HepG2 (cell line): ENCODE results near the gene NPPA. TPM values are rescaled to one million over a fixed set of nuclear protein-coding genes. Genes with fewer than 3 reads are reported as not detected.

ENCODE experiments used
- BRF2 ChIP-seq: sonication (generic); formaldehyde crosslinking; IDR thresholded peaks from 2 replicates; pipeline ENCODE4 v1.8.1; 2022; ENCODE audit warnings: mild to moderate bottlenecking, missing genetic modification reagents
- DBP ChIP-seq: sonication (generic); formaldehyde crosslinking; IDR thresholded peaks from 2 replicates; pipeline ENCODE4 v1.4.0; 2020; ENCODE audit warnings: missing genetic modification reagents; ENCODE audit errors: not compliant biosample characterization
- DDIT3 ChIP-seq: sonication (generic); formaldehyde crosslinking; IDR thresholded peaks from 2 replicates; pipeline ENCODE4 v1.4.0; 2020; ENCODE audit warnings: mild to moderate bottlenecking, missing genetic modification reagents
- EED ChIP-seq: sonication (generic); formaldehyde crosslinking; IDR thresholded peaks from 2 replicates; pipeline ENCODE4 v1.5.0; 2020; ENCODE audit warnings: mild to moderate bottlenecking, missing genetic modification reagents
- ELF4 ChIP-seq: sonication (generic); formaldehyde crosslinking; IDR thresholded peaks from 2 replicates; pipeline ENCODE4 v1.5.0; 2020; ENCODE audit warnings: missing genetic modification reagents, mild to moderate bottlenecking, moderate library complexity, borderline replicate concordance
- GATAD2A ChIP-seq: IDR thresholded peaks from 2 replicates; pipeline ENCODE4 v1.6.1; 2016
- HDAC2 ChIP-seq: sonication (generic); formaldehyde crosslinking; IDR thresholded peaks from 2 replicates; pipeline ENCODE4 v1.4.0; 2020; ENCODE audit warnings: missing genetic modification reagents
- KAT7 ChIP-seq: IDR thresholded peaks from 2 replicates; pipeline ENCODE4 v1.6.1; 2018; ENCODE audit warnings: borderline replicate concordance, missing compliant biosample characterization
- KDM2A ChIP-seq: sonication (generic); formaldehyde crosslinking; IDR thresholded peaks from 2 replicates; pipeline ENCODE4 v1.4.0; 2020; ENCODE audit warnings: low read depth, missing genetic modification reagents, borderline replicate concordance
- MYC ChIP-seq: sonication (generic); formaldehyde crosslinking; IDR thresholded peaks from 2 replicates; pipeline ENCODE4 v1.9.0; 2021; ENCODE audit warnings: missing genetic modification reagents, borderline replicate concordance
- PATZ1 ChIP-seq: sonication (generic); formaldehyde crosslinking; IDR thresholded peaks from 2 replicates; pipeline ENCODE4 v1.4.0; 2020; ENCODE audit warnings: missing genetic modification reagents
- PAXIP1 ChIP-seq: sonication (generic); formaldehyde crosslinking; conservative IDR thresholded peaks from 2 replicates; pipeline ENCODE4 v1.4.0; 2020; ENCODE audit warnings: mild to moderate bottlenecking, missing genetic modification reagents, moderate library complexity
- PITX1 ChIP-seq: sonication (generic); formaldehyde crosslinking; IDR thresholded peaks from 2 replicates; pipeline ENCODE4 v1.5.1; 2020; ENCODE audit warnings: mild to moderate bottlenecking, missing genetic modification reagents
- TOE1 ChIP-seq: sonication (generic); formaldehyde crosslinking; IDR thresholded peaks from 2 replicates; pipeline ENCODE4 v1.4.0; 2020; ENCODE audit warnings: mild to moderate bottlenecking, missing genetic modification reagents
- ZNF770 ChIP-seq: sonication (generic); formaldehyde crosslinking; IDR thresholded peaks from 2 replicates; pipeline ENCODE4 v1.5.0; 2020; ENCODE audit warnings: mild to moderate bottlenecking, missing genetic modification reagents
- ZNF83 ChIP-seq: sonication (generic); formaldehyde crosslinking; IDR thresholded peaks from 2 replicates; pipeline ENCODE4 v1.4.0; 2020; ENCODE audit warnings: missing genetic modification reagents, mild to moderate bottlenecking, borderline replicate concordance
- polyA plus RNA-seq, 8 experiments: library from polyadenylated mRNA; depleted of rRNA in 3 of 8; stranded (reverse) in 7 of 8; unstranded in 1 of 8; fragments of >200 nt; fragmentation: Illumina TruSeq in 4 of 8; extraction: Trizol in 4 of 8; gene quantifications; 2 replicates each; pipeline versions ENCODE4 v1.2.1 to v1.2.3, GENCODE V29; 2011 to 2016; ENCODE audit warnings: low read depth in 4 of 8, missing spikeins in 1 of 8, mixed read lengths in 1 of 8; ENCODE audit not compliant: insufficient read depth in 1 of 8
- total RNA-seq, 5 experiments: library from RNA; depleted of rRNA; stranded (reverse); fragments of >200 nt; fragmentation: Illumina TruSeq; extraction: Trizol; gene quantifications; 2 replicates each; pipeline ENCODE4 v1.2.3, GENCODE V29; 2016; ENCODE audit warnings: low read depth in 1 of 5

Gene NPPA
- total and polyA plus RNA-seq, 2 of the 13 experiments (the other 11 are each of a cell fraction or from before 2014, with no cell fraction given) = not detected

GRCh38 chr1:11893907-11894251 lies 46.3 kb upstream of the NPPA start (continued):
- TF ChIP-seq DBP (CRISPR knock-in tag) = no peak
- no peak for TF ChIP-seq HDAC2 (CRISPR knock-in tag)
- TF ChIP-seq MYC (CRISPR knock-in tag) = peak; percentile 16; the same call in 1 of the 2 replicates
- no peak for TF ChIP-seq KAT7 (CRISPR knock-in tag)
- TF ChIP-seq ZNF770 (CRISPR knock-in tag) = no peak
- TF ChIP-seq PATZ1 = no peak
- no peak for TF ChIP-seq BRF2
- TF ChIP-seq ZNF83 (CRISPR knock-in tag) = no peak
- no peak for TF ChIP-seq DDIT3 (CRISPR knock-in tag)
- TF ChIP-seq ELF4 (CRISPR knock-in tag) = no peak
- TF ChIP-seq PITX1 (CRISPR knock-in tag) = no peak
- TF ChIP-seq TOE1 (CRISPR knock-in tag) = no peak
- no peak for TF ChIP-seq PAXIP1 (CRISPR knock-in tag)
- TF ChIP-seq EED (CRISPR knock-in tag) = no peak
- TF ChIP-seq GATAD2A (CRISPR knock-in tag) = 0 out of 2 replicates have a peak, but pooled peaks have one; percentile 15
- no peak; the same call in 1 of the 2 replicates for TF ChIP-seq KDM2A (CRISPR knock-in tag)
